ENCODE data around the gene GRIK4. TPM values are rescaled to one million over a fixed set of nuclear protein-coding genes. Genes with fewer than 3 reads are reported as not detected.
"Not testable (repeated sequence)": the region's sequence is repeated elsewhere in the genome, so short reads cannot be mapped to it uniquely, and the experiment has no call there.

GRIK4 gene
- polyA plus RNA-seq, 1 donor, result 0.94 TPM

DNA sequence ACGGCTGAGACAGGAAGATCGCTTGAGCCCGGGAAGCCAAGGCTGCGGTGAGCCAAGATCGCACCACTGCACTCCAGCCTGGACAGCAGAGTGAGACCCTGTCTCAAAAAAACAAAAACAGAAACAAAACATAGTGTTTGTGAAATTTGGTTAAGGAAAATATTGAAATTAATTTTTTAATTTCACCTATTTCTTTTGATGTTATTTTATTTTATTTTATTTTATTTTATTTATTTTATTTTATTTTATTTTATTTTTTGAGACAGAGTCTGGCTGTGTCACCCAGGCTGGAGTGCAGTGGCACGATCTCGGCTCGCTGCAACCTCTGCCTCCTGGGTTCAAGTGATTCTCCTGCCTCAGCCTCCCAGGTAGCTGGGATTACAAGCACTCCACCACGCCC is 275.7 kb downstream of the GRIK4 start:
- not testable (repeated sequence) for H3K4me3 ChIP-seq (ENCODE audit: low read length); H3K4me1 ChIP-seq (ENCODE audit: control insufficient read depth, insufficient read depth, low read length); DNase-seq; H3K9me3 ChIP-seq (ENCODE audit: control insufficient read depth, low read depth, low read length); H3K36me3 ChIP-seq (ENCODE audit: control insufficient read depth, insufficient read depth, low read length); H3K27me3 ChIP-seq (ENCODE audit: control insufficient read depth, insufficient read depth, low read length); H3K27ac ChIP-seq (ENCODE audit: low read length)
- WGBS (ENCODE audit: insufficient coverage, low lambda C conversion rate), result 100% methylated on average over 3 of the region's 9 CpGs

DNA sequence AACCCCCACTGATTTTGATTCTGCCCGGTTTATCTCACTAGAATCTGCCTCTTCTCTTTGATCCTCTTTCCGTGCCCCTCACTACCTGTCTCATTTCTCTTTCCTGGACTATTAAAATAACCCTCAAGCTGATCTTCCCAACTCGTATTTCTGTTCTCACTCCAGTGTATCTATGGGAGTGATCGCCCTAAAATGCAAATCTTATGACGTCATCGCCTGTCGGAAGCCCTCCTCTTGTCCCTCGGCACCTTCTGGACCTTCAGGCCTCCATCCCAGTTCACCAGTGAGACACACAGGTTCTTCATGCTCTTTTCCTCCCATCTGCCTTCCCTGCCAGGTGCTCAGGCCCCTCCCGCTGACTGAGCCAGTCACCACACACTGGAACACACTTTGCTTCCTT is 277.8 kb downstream of the GRIK4 start:
- DNase-seq, result no peak
- H3K27me3 ChIP-seq (ENCODE audit: control insufficient read depth, insufficient read depth, low read length), result no peaks in the 10 kb centered on the region
- no peaks in the 10 kb centered on the region for H3K4me1 ChIP-seq (ENCODE audit: control insufficient read depth, insufficient read depth, low read length)
- no peaks in the 10 kb centered on the region for H3K9me3 ChIP-seq (ENCODE audit: control insufficient read depth, low read depth, low read length)
- WGBS (ENCODE audit: insufficient coverage, low lambda C conversion rate), result 60% methylated on average over 1 of the region's 9 CpGs
- no peaks in the 10 kb centered on the region for H3K36me3 ChIP-seq (ENCODE audit: control insufficient read depth, insufficient read depth, low read length)
- no peak overlapping the region for H3K27ac ChIP-seq (ENCODE audit: low read length)
- H3K4me3 ChIP-seq (ENCODE audit: low read length), result no peak overlapping the region

DNA sequence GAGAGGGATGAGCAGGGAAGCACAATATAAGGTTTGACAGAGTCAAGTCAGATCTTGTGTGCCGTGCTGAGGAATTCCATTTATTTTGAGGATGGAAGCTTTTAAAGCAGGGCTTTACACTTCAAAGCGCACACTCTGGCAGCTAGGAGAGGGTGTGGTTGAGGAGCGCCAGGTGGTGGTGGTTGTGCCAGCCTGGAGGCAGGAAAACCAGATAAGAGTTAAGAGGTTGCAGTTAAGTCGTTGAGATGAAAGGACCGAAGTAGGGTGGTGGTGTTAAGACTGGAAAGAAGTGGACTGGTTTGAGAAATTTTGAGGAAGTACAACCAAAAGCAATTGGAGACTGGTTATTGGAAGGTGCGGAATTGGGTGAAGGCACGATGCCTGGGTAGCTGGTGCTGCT is 280.8 kb downstream of the GRIK4 start:
- WGBS (ENCODE audit: insufficient coverage, low lambda C conversion rate), result 100% methylated on average over 4 of the region's 7 CpGs
- DNase-seq, result no peak
- no peaks in the 10 kb centered on the region for H3K27me3 ChIP-seq (ENCODE audit: control insufficient read depth, insufficient read depth, low read length)

DNA sequence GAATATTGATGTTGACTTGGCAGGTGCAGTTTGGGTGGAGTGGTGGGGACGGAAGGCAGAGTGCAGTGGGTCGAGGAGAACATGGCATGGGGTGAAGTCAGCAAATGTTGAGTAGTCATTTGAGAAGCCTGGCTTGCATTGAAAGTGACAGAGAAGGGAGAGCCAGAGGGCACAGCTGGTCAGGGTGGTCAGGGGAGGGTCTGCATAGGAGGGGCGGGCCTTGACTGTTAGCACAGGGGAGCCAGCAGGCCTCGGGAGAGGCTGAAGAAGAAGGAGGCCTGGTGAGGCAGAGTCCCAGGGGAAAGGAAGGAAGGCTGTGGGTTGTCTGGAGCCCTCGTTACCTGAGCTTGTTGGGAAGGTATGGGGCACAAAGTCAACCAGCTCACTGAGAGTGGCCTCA is 281.6 kb downstream of the GRIK4 start:
- H3K4me1 ChIP-seq (ENCODE audit: control insufficient read depth, insufficient read depth, low read length), result no peaks in the 10 kb centered on the region
- no CpG with 5 or more reads among the region's 5 CpGs for WGBS (ENCODE audit: insufficient coverage, low lambda C conversion rate)
- no peak overlapping the region for H3K27ac ChIP-seq (ENCODE audit: low read length)
- DNase-seq, result no peak
- no peaks in the 10 kb centered on the region for H3K9me3 ChIP-seq (ENCODE audit: control insufficient read depth, low read depth, low read length)
- H3K27me3 ChIP-seq (ENCODE audit: control insufficient read depth, insufficient read depth, low read length), result no peaks in the 10 kb centered on the region
- no peak overlapping the region for H3K4me3 ChIP-seq (ENCODE audit: low read length)
- no peaks in the 10 kb centered on the region for H3K36me3 ChIP-seq (ENCODE audit: control insufficient read depth, insufficient read depth, low read length)

More for the DNA sequence above, 280.8 kb downstream of the GRIK4 start:
- H3K27ac ChIP-seq (ENCODE audit: low read length), result no peak overlapping the region
- H3K4me1 ChIP-seq (ENCODE audit: control insufficient read depth, insufficient read depth, low read length), result no peaks in the 10 kb centered on the region
- H3K9me3 ChIP-seq (ENCODE audit: control insufficient read depth, low read depth, low read length), result no peaks in the 10 kb centered on the region
- no peak overlapping the region for H3K4me3 ChIP-seq (ENCODE audit: low read length)
- no peaks in the 10 kb centered on the region for H3K36me3 ChIP-seq (ENCODE audit: control insufficient read depth, insufficient read depth, low read length)

DNA sequence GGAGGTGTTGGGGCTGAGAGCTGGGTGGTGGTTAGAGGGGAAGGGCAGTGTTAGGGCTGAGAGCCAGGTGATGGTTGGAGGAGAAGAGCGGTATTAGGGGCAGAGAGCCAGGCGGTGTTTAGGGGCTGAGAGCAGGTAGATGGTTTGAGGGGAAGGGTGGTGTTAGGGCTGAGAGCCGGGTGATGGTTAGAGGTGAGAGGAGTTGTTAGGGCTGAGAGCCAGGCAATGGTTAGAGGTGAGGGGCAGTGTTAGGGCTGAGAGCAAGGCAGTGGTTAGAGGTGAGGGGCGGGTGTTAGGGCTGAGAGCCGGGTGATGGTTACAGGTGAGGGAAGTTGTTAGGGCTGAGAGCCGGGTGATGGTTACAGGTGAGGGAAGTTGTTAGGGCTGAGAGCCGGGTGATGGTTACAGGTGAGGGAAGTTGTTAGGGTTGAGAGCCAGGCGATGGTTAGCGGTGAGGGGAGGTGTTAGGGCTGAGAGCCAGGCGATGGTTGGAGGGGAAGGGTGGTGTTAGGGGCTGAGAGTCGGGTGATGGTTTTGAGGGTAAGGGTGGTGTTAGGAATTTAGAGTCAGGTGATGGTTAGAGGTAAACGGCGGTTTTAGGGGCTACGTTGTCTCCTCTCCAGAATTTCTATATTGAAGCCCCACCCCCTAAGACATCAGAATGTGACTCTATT is 282.4 kb downstream of the GRIK4 start:
- no peak for DNase-seq
- 80% methylated on average over 3 of the region's 14 CpGs for WGBS (ENCODE audit: insufficient coverage, low lambda C conversion rate)
- H3K27ac ChIP-seq (ENCODE audit: low read length), result no peak overlapping the region
- no peaks in the 10 kb centered on the region for H3K9me3 ChIP-seq (ENCODE audit: control insufficient read depth, low read depth, low read length)
- no peaks in the 10 kb centered on the region for H3K36me3 ChIP-seq (ENCODE audit: control insufficient read depth, insufficient read depth, low read length)
- H3K4me3 ChIP-seq (ENCODE audit: low read length), result no peak overlapping the region
- no peaks in the 10 kb centered on the region for H3K27me3 ChIP-seq (ENCODE audit: control insufficient read depth, insufficient read depth, low read length)
- H3K4me1 ChIP-seq (ENCODE audit: control insufficient read depth, insufficient read depth, low read length), result no peaks in the 10 kb centered on the region

DNA sequence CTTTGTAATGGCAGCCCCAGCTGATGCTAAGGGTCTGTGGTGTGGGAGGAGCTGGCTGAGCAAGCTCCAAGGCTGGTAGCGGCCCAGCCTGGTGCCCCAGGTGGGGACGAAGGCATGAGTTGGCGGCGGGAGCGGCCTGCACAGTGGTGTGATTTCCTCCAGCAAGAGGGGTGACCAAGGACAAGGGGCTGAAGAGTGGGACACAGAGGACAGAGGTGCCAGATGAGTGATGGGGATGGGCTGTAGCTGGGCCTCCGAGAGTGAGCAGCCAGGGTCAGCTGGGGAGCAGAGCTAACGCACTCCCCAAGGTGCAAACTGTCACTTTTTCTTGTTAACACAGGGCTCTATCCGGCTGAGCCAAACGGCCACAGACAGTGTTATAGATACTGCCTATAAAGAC is 283.2 kb downstream of the GRIK4 start:
- no peaks in the 10 kb centered on the region for H3K4me1 ChIP-seq (ENCODE audit: control insufficient read depth, insufficient read depth, low read length)
- H3K9me3 ChIP-seq (ENCODE audit: control insufficient read depth, low read depth, low read length), result no peaks in the 10 kb centered on the region
- H3K27ac ChIP-seq (ENCODE audit: low read length), result no peak overlapping the region
- no CpG with 5 or more reads among the region's 9 CpGs for WGBS (ENCODE audit: insufficient coverage, low lambda C conversion rate)
- no peaks in the 10 kb centered on the region for H3K27me3 ChIP-seq (ENCODE audit: control insufficient read depth, insufficient read depth, low read length)
- H3K4me3 ChIP-seq (ENCODE audit: low read length), result no peak overlapping the region
- no peaks in the 10 kb centered on the region for H3K36me3 ChIP-seq (ENCODE audit: control insufficient read depth, insufficient read depth, low read length)
- DNase-seq, result no peak

DNA sequence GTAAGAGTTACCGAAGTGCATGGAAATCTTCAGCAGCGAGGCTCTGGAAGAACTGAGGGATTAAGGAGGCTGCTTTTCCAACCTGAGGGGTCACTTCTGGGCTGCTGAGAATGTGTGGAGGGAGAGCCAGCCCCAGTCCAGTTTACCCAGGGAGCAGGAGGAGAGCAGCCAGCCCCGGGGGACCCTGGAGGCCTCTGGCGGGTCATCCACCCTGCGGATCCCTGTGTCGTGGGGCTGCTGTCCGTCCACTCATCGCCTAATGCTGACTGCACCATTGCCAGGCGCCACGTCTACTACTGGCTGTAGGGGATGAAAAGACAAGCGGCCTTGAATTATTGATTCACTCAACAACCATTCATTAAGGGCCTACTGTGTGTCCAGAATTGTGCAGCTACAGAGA is 283.6 kb downstream of the GRIK4 start:
- WGBS (ENCODE audit: insufficient coverage, low lambda C conversion rate), result no CpG with 5 or more reads among the region's 11 CpGs
- no peak overlapping the region for H3K27ac ChIP-seq (ENCODE audit: low read length)
- H3K4me1 ChIP-seq (ENCODE audit: control insufficient read depth, insufficient read depth, low read length), result no peaks in the 10 kb centered on the region
- no peaks in the 10 kb centered on the region for H3K9me3 ChIP-seq (ENCODE audit: control insufficient read depth, low read depth, low read length)
- H3K27me3 ChIP-seq (ENCODE audit: control insufficient read depth, insufficient read depth, low read length), result no peaks in the 10 kb centered on the region
- no peak overlapping the region for H3K4me3 ChIP-seq (ENCODE audit: low read length)
- no peaks in the 10 kb centered on the region for H3K36me3 ChIP-seq (ENCODE audit: control insufficient read depth, insufficient read depth, low read length)
- DNase-seq, result no peak

DNA sequence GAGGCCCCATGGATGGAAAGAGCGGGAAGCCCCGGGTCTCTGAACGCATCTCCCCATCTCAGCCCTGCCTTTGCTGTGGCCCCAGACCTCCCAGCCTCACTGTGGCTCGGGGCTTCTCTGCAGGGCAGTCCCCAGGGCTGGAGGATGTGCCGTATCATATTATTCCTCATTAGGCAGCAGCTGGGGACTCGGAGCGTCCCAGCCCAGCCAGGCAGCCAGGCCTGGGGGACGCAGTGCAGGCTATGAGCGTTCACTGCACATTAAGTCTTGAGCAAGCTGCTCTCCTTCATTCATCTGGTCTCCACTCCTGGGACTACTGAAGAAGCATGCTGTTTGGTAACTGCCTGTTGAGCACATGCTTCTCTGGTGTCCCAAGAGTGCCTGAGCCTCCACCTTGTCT is 285.6 kb downstream of the GRIK4 start:
- no peak for DNase-seq
- Histone ChIP-seq H3K27me3 (ENCODE audit: control insufficient read depth, insufficient read depth, low read length) (no peaks in the 10 kb centered on the region), H3K4me1 (ENCODE audit: control insufficient read depth, insufficient read depth, low read length) (no peaks in the 10 kb centered on the region), H3K9me3 (ENCODE audit: control insufficient read depth, low read depth, low read length) (no peaks in the 10 kb centered on the region), H3K36me3 (ENCODE audit: control insufficient read depth, insufficient read depth, low read length) (no peaks in the 10 kb centered on the region), H3K4me3 (ENCODE audit: low read length) (no peak overlapping the region), H3K27ac (ENCODE audit: low read length) (no peak overlapping the region)
- 100% methylated on average over 1 of the region's 9 CpGs for WGBS (ENCODE audit: insufficient coverage, low lambda C conversion rate)

DNA sequence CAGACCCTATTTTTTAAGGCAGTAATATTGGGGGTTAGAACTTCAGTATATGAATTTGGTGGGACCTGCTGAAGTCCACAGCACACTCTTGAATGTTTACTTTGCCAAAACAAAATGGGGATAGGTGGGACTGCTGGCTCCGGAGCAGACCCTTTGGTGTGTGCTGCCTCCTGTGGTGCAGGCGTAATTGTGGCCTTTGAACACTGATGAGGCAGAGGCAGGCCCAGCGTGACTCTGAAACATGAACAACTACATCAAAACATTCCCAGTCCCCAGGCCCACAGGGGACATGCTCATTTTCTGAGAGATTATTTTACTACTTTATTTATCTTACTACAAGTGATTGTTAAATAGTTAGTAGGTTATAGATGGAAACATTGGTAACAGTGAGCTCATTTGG is 287.3 kb downstream of the GRIK4 start:
- H3K36me3 ChIP-seq (ENCODE audit: control insufficient read depth, insufficient read depth, low read length), result no peaks in the 10 kb centered on the region
- WGBS (ENCODE audit: insufficient coverage, low lambda C conversion rate), result no CpG with 5 or more reads among the region's 3 CpGs
- no peak overlapping the region for H3K4me3 ChIP-seq (ENCODE audit: low read length)
- no peaks in the 10 kb centered on the region for H3K27me3 ChIP-seq (ENCODE audit: control insufficient read depth, insufficient read depth, low read length)
- H3K27ac ChIP-seq (ENCODE audit: low read length), result no peak overlapping the region
- no peak for DNase-seq
- no peaks in the 10 kb centered on the region for H3K9me3 ChIP-seq (ENCODE audit: control insufficient read depth, low read depth, low read length)
- H3K4me1 ChIP-seq (ENCODE audit: control insufficient read depth, insufficient read depth, low read length), result no peaks in the 10 kb centered on the region

DNA sequence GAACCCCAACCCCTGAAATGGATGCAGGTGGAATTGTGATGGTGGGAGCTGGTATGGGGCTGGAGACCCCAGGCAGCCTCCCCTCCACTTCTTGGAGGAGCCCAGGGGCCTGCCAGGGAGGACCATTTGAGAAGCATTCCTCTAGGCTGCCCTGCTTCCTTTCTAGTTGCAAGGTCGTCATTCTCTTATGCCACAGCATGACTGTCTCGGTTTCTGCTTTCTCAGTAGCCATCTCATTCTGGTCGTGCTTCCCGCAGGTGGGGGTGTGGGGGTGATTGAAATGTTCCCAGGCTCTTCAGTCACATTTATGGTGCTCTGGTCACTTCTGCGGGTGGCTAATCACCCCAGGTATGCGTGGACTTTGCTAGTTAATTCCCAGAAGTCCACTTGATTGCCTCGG is 288.7 kb downstream of the GRIK4 start:
- H3K36me3 ChIP-seq (ENCODE audit: control insufficient read depth, insufficient read depth, low read length), result no peaks in the 10 kb centered on the region
- DNase-seq, result no peak
- WGBS (ENCODE audit: insufficient coverage, low lambda C conversion rate), result 80% methylated on average over 2 of the region's 7 CpGs

More for the DNA sequence above, 288.7 kb downstream of the GRIK4 start:
- H3K27me3 ChIP-seq (ENCODE audit: control insufficient read depth, insufficient read depth, low read length), result no peaks in the 10 kb centered on the region
- no peaks in the 10 kb centered on the region for H3K4me1 ChIP-seq (ENCODE audit: control insufficient read depth, insufficient read depth, low read length)
- no peak overlapping the region for H3K4me3 ChIP-seq (ENCODE audit: low read length)
- H3K27ac ChIP-seq (ENCODE audit: low read length), result no peak overlapping the region
- H3K9me3 ChIP-seq (ENCODE audit: control insufficient read depth, low read depth, low read length), result no peaks in the 10 kb centered on the region
